Activated CD4-positive, alpha-beta T cell treated with anti-CD3 and anti-CD28 coated beads for 36 hours (primary cell): ENCODE results near the gene PDE3B. TPM values are rescaled to one million over a fixed set of nuclear protein-coding genes. Genes with fewer than 3 reads are reported as not detected.

ENCODE experiments used
- ATAC-seq: fragments of 200-7000 bp; cut with Tn5 transposase; one replicate; pipeline ENCODE4 v1.10.0; 2021; ENCODE audit warnings: mild to moderate bottlenecking, moderate library complexity
- CTCF ChIA-PET: fragments of 350-600 bp; sonication (Branson Sonifier 250); formaldehyde crosslinking; loops from one replicate; lab custom pipeline; 2021; ENCODE audit warnings: antibody characterized with exemption; lab: Charles Lee
- POLR2A ChIA-PET: fragments of 350-600 bp; sonication (Branson Sonifier 250); formaldehyde crosslinking; loops from one replicate; lab custom pipeline; 2021; ENCODE audit warnings: antibody characterized with exemption, inconsistent platforms; lab: Charles Lee
- DNase-seq: peaks from one replicate; pipeline ENCODE4 v3.0.0-alpha.2; 2020
- H3K27ac Mint-ChIP-seq: one replicate; pipeline ENCODE4 v1.8.0; 2021; ENCODE audit warnings: mixed read lengths
- H3K27me3 Mint-ChIP-seq: one replicate; pipeline ENCODE4 v1.8.0; 2021; ENCODE audit warnings: mixed read lengths
- H3K36me3 Mint-ChIP-seq: one replicate; pipeline ENCODE4 v1.8.0; 2021; ENCODE audit warnings: low read depth, mixed read lengths
- H3K4me1 Mint-ChIP-seq: one replicate; pipeline ENCODE4 v1.8.0; 2021; ENCODE audit warnings: mixed read lengths
- H3K4me3 Mint-ChIP-seq: one replicate; pipeline ENCODE4 v1.8.0; 2021; ENCODE audit warnings: mild to moderate bottlenecking, moderate library complexity, mixed read lengths
- H3K9me3 Mint-ChIP-seq: one replicate; pipeline ENCODE4 v1.8.0; 2021; ENCODE audit warnings: low read depth, mixed read lengths
- intact Hi-C, 2 experiments: fragments of 100-400 bp; cut with DNase I in 1 of 2; cut with micrococcal nuclease in 1 of 2; formaldehyde crosslinking; loops; one replicate each; pipeline versions ENCODE4 v1.14.2 to v1.15.1; 2022 to 2024; cut with DNase I, micrococcal nuclease
- total RNA-seq, 2 experiments: library from RNA; stranded (reverse); gene quantifications; one replicate each; pipeline ENCODE4 v1.2.3, GENCODE V29; 2021

The PDE3B gene
- total RNA-seq, 2 experiments from 2014 or later = 24.7 to 25.8 TPM

GRCh38 chr11:14904745-14905103 is 261.1 kb downstream of the PDE3B start:
- DNase-seq (peak; percentile 92), ATAC-seq (peak; percentile 48)
- CTCF ChIA-PET = interaction anchor here (0.6 to 7.1 kb wide), 22 partner anchors 10 to 942 kb away, joined by 3 to 194 read pairs (median 5); partner anchors contain the start of genes CALCB, CYP2R1 and PDE3B
- Mint-ChIP-seq H3K36me3 (no peaks in the 10 kb centered on the region), H3K9me3 (no peaks in the 10 kb centered on the region), H3K27me3 (no peaks in the 10 kb centered on the region), H3K4me1 (peaks cover 41% of the 10 kb centered on the region), H3K27ac (peak overlapping the region; percentile 87), H3K4me3 (peak overlapping the region; percentile 78)
- POLR2A ChIA-PET = no interaction called here
- intact Hi-C loops = loop anchor here (1.0 to 5.0 kb wide), 7 partner anchors 12 to 602 kb away; partner anchors contain the start of genes CYP2R1 (in 2 of the 2), PSMA1 (in 1 of the 2) and RRAS2 (in 1 of the 2)

GRCh38 chr11:14905104-14906033 is 261.8 kb downstream of the PDE3B start:
- DNase-seq = peak; percentile 89
- H3K4me1 Mint-ChIP-seq = peaks cover 41% of the 10 kb centered on the region
- H3K9me3 Mint-ChIP-seq = no peaks in the 10 kb centered on the region
- H3K4me3 Mint-ChIP-seq = peak overlapping the region; percentile 78
- ChIA-PET CTCF (interaction anchor here (0.6 to 7.1 kb wide), 25 partner anchors 10 to 382 kb away, joined by 3 to 194 read pairs (median 6); partner anchors contain the start of genes CALCB, CYP2R1 and PDE3B), POLR2A (interaction anchor here (0.5 to 1.3 kb wide), 4 partner anchors 14 to 402 kb away, joined by 3 to 6 read pairs (median 4); partner anchors contain the start of gene CYP2R1)
- no peaks in the 10 kb centered on the region for H3K36me3 Mint-ChIP-seq
- intact Hi-C loops = loop anchor here (1.0 to 5.0 kb wide), 7 partner anchors 13 to 603 kb away; partner anchors contain the start of genes CYP2R1 (in 2 of the 2), PSMA1 (in 1 of the 2) and RRAS2 (in 1 of the 2)
- H3K27me3 Mint-ChIP-seq = no peaks in the 10 kb centered on the region
- H3K27ac Mint-ChIP-seq = peak overlapping the region; percentile 90
- peak; percentile 78 for ATAC-seq

- ChIA-PET POLR2A (interaction anchor here (1.2 to 1.3 kb wide), 2 partner anchors 15 to 262 kb away, joined by 3 to 4 read pairs; partner anchors contain the start of gene CYP2R1), CTCF (interaction anchor here (0.5 to 7.1 kb wide), 55 partner anchors 8 to 606 kb away, joined by 3 to 194 read pairs (median 5); partner anchors contain the start of genes CALCB, CYP2R1, PDE3B and PSMA1)
- ATAC-seq (no peak), DNase-seq (no peak)
- no peak overlapping the region for H3K27ac Mint-ChIP-seq
- H3K9me3 Mint-ChIP-seq = no peaks in the 10 kb centered on the region
- intact Hi-C loops = loop anchor here in 1 of 2 experiments (2.0 to 5.0 kb wide), 3 partner anchors 68 to 604 kb away; partner anchors contain the start of gene RRAS2
- H3K36me3 Mint-ChIP-seq = no peaks in the 10 kb centered on the region
- peak overlapping the region; percentile 78 for H3K4me3 Mint-ChIP-seq
- no peaks in the 10 kb centered on the region for H3K27me3 Mint-ChIP-seq
- H3K4me1 Mint-ChIP-seq = peaks cover 41% of the 10 kb centered on the region
Measured at GRCh38 chr11:14906578-14906977, 263.0 kb downstream of the PDE3B start.

GRCh38 chr11:14906993-14907392 is 263.4 kb downstream of the PDE3B start:
- H3K27me3 Mint-ChIP-seq = no peaks in the 10 kb centered on the region
- ChIA-PET CTCF (interaction anchor here (0.6 to 7.1 kb wide), 58 partner anchors 9 to 606 kb away, joined by 3 to 194 read pairs (median 5); partner anchors contain the start of genes CALCB, CYP2R1, PDE3B and PSMA1), POLR2A (interaction anchor here (0.9 kb wide), 1 partner anchor 117 kb away, joined by 4 read pairs; no protein-coding TSS in a partner anchor)
- H3K27ac Mint-ChIP-seq = no peak overlapping the region
- DNase-seq (no peak), ATAC-seq (no peak)
- peaks cover 41% of the 10 kb centered on the region for H3K4me1 Mint-ChIP-seq
- H3K36me3 Mint-ChIP-seq = no peaks in the 10 kb centered on the region
- H3K4me3 Mint-ChIP-seq = no peak overlapping the region
- no peaks in the 10 kb centered on the region for H3K9me3 Mint-ChIP-seq
- intact Hi-C loops = loop anchor here (1.0 to 5.0 kb wide), 7 partner anchors 68 to 605 kb away; partner anchors contain the start of genes COPB1 (in 1 of the 2), PSMA1 (in 1 of the 2) and RRAS2 (in 1 of the 2)

GRCh38 chr11:14907411-14908213 is 264.0 kb downstream of the PDE3B start:
- Mint-ChIP-seq H3K4me1 (peaks cover 41% of the 10 kb centered on the region), H3K36me3 (no peaks in the 10 kb centered on the region), H3K27ac (no peak overlapping the region), H3K4me3 (no peak overlapping the region), H3K9me3 (no peaks in the 10 kb centered on the region), H3K27me3 (no peaks in the 10 kb centered on the region)
- intact Hi-C loops = loop anchor here (1.0 to 5.0 kb wide), 11 partner anchors 67 to 605 kb away; partner anchors contain the start of genes COPB1 (in 1 of the 2), PSMA1 (in 1 of the 2) and RRAS2 (in 1 of the 2)
- ChIA-PET POLR2A (interaction anchor here (0.7 to 1.1 kb wide), 4 partner anchors 118 to 268 kb away, joined by 3 to 4 read pairs (median 3); no protein-coding TSS in a partner anchor), CTCF (interaction anchor here (0.6 to 7.1 kb wide), 105 partner anchors 9 to 607 kb away, joined by 3 to 194 read pairs (median 4); partner anchors contain the start of genes CALCB, CYP2R1, PDE3B and PSMA1)
- ATAC-seq (peak; percentile 75), DNase-seq (peak; percentile 94)

- H3K27ac Mint-ChIP-seq = no peak overlapping the region
- no peaks in the 10 kb centered on the region for H3K27me3 Mint-ChIP-seq
- intact Hi-C loops = loop anchor here (1.0 to 5.0 kb wide), 6 partner anchors 98 to 606 kb away; partner anchors contain the start of gene RRAS2 (in 1 of the 2)
- no peaks in the 10 kb centered on the region for H3K36me3 Mint-ChIP-seq
- ChIA-PET POLR2A (interaction anchor here (0.7 to 1.1 kb wide), 4 partner anchors 140 to 389 kb away, joined by 3 read pairs; no protein-coding TSS in a partner anchor), CTCF (interaction anchor here (0.6 to 7.1 kb wide), 93 partner anchors 8 to 604 kb away, joined by 3 to 194 read pairs (median 4); partner anchors contain the start of genes CALCB, CYP2R1, PDE3B and PSMA1)
- H3K4me1 Mint-ChIP-seq = peaks cover 38% of the 10 kb centered on the region
- DNase-seq (peak; percentile 60), ATAC-seq (peak; percentile 24)
- no peaks in the 10 kb centered on the region for H3K9me3 Mint-ChIP-seq
- no peak overlapping the region for H3K4me3 Mint-ChIP-seq
Measured at GRCh38 chr11:14908214-14908880, 264.7 kb downstream of the PDE3B start.

GRCh38 chr11:14914536-14914935 is 270.9 kb downstream of the PDE3B start:
- ATAC-seq = no peak
- CTCF ChIA-PET = interaction anchor here (1.0 to 1.3 kb wide), 3 partner anchors 12 to 159 kb away, joined by 3 to 4 read pairs (median 4); partner anchors contain the start of gene CALCB
- H3K4me1 Mint-ChIP-seq = no peaks in the 10 kb centered on the region
- no peak overlapping the region for H3K27ac Mint-ChIP-seq
- H3K27me3 Mint-ChIP-seq = no peaks in the 10 kb centered on the region
- H3K4me3 Mint-ChIP-seq = no peak overlapping the region
- H3K36me3 Mint-ChIP-seq = peaks cover 5% of the 10 kb centered on the region
- no peak for DNase-seq
- intact Hi-C loops = no loop called here
- POLR2A ChIA-PET = no interaction called here
- H3K9me3 Mint-ChIP-seq = peaks cover 2% of the 10 kb centered on the region

- intact Hi-C loops = no loop called here
- POLR2A ChIA-PET = no interaction called here
- no peak overlapping the region for H3K4me3 Mint-ChIP-seq
Measured at GRCh38 chr11:14916403-14916802, 272.8 kb downstream of the PDE3B start.

More at GRCh38 chr11:14916403-14916802, 272.8 kb downstream of the PDE3B start:
- DNase-seq (no peak), ATAC-seq (no peak)
- Mint-ChIP-seq H3K27me3 (no peaks in the 10 kb centered on the region), H3K4me1 (no peaks in the 10 kb centered on the region), H3K27ac (no peak overlapping the region), H3K36me3 (peaks cover 5% of the 10 kb centered on the region), H3K9me3 (peaks cover 2% of the 10 kb centered on the region)
- CTCF ChIA-PET = no interaction called here
